Endometrial microvascular endothelial cells (primary cell): ENCODE measurements around the gene OTUD6A. TPM values are rescaled to one million over a fixed set of nuclear protein-coding genes. Genes with fewer than 3 reads are reported as not detected.

Experiments used
- in situ Hi-C: cut with HindIII; loops from 2 replicates; pipeline ENCODE4 v1.10.0; 2017; ENCODE audit warnings: low sequenced_read_pairs, low pct_unique_long_range_greater_than_20kb; ENCODE audit errors: inconsistent ontology term
- total RNA-seq: library from RNA; depleted of rRNA; stranded (reverse); fragments of >200 nt; gene quantifications from one replicate; pipeline ENCODE4 v1.2.3, GENCODE V29; 2015; ENCODE audit errors: inconsistent ontology term

Gene OTUD6A
- total RNA-seq, result not detected

GRCh38 chrX:70062076-70062475 is at the start of gene OTUD6A:
OTUD6A (plus strand) TSS chrX:70062457; CDS start chrX:70062525, 68 bp downstream.
- in situ Hi-C loops, result no loop called here

GRCh38 chrX:70012756-70013155 is 49.5 kb upstream of the OTUD6A start:
- in situ Hi-C loops, result no loop called here

GRCh38 chrX:70013466-70014381 is 48.5 kb upstream of the OTUD6A start:
- in situ Hi-C loops, result no loop called here

- in situ Hi-C loops, result no loop called here
Measured at GRCh38 chrX:70016513-70016912, 45.7 kb upstream of the OTUD6A start.

GRCh38 chrX:70022616-70023015 is 39.6 kb upstream of the OTUD6A start:
- in situ Hi-C loops, result no loop called here

GRCh38 chrX:70025464-70025863 is 36.8 kb upstream of the OTUD6A start:
- in situ Hi-C loops, result no loop called here

- in situ Hi-C loops, result no loop called here
Measured at GRCh38 chrX:70026112-70026850, 36.0 kb upstream of the OTUD6A start.

- in situ Hi-C loops, result no loop called here
Measured at GRCh38 chrX:70026851-70027200, 35.4 kb upstream of the OTUD6A start.

- in situ Hi-C loops, result no loop called here
Measured at GRCh38 chrX:70029863-70030262, 32.4 kb upstream of the OTUD6A start.

GRCh38 chrX:70030301-70030767 is 31.9 kb upstream of the OTUD6A start:
- in situ Hi-C loops, result no loop called here

GRCh38 chrX:70032792-70033191 is 29.5 kb upstream of the OTUD6A start:
- in situ Hi-C loops, result no loop called here

- in situ Hi-C loops, result no loop called here
Measured at GRCh38 chrX:70033348-70034051, 28.8 kb upstream of the OTUD6A start.

GRCh38 chrX:70034646-70035045 is 27.6 kb upstream of the OTUD6A start:
- in situ Hi-C loops, result no loop called here

- in situ Hi-C loops, result no loop called here
Measured at GRCh38 chrX:70038515-70038914, 23.7 kb upstream of the OTUD6A start.

- in situ Hi-C loops, result no loop called here
Measured at GRCh38 chrX:70038951-70039350, 23.3 kb upstream of the OTUD6A start.

GRCh38 chrX:70039758-70040157 is 22.5 kb upstream of the OTUD6A start:
- in situ Hi-C loops, result no loop called here

- in situ Hi-C loops, result no loop called here
Measured at GRCh38 chrX:70041993-70042392, 20.3 kb upstream of the OTUD6A start.

- in situ Hi-C loops, result no loop called here
Measured at GRCh38 chrX:70042399-70043371, 19.6 kb upstream of the OTUD6A start.
